ENCODE results near the gene RHBDL1. TPM values are rescaled to one million over a fixed set of nuclear protein-coding genes. Genes with fewer than 3 reads are reported as not detected.

Gene RHBDL1
- total and polyA plus RNA-seq, 2 donors (not counting 3 experiments of a cell fraction or from before 2014, with no cell fraction given), result 1.1 to 1.8 TPM

DNA sequence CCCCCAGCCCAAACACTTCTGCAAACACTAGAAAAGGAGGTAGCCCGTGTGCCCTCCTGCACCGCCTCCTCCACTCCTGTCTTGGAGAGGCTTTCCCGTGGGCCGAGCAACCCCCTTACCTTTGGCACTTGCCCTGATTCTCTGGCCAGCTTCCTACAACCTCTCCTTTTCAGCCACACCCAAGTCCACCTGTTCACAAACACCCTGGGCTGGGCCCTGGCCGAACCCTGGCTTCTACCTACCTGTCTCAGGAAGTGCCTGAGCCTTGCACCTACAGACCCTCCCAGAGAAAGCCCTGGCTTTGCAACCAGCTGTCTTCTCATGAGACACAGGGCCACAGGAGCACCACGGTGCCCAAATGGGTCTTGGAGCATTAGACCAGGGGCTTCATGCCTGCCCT, 43.5 kb downstream of the RHBDL1 start:
- FAIRE-seq, result no peak
- Histone ChIP-seq H3K27me3 (ENCODE audit: control insufficient read depth in 2 of 2, insufficient read depth in 2 of 2, low read length in 2 of 2) (no peaks in the 10 kb centered on the region), H4K20me1 (replicated peaks; ENCODE audit: control insufficient read depth, extremely low read depth, insufficient read depth, low read length) (no peaks in the 10 kb centered on the region), H3K27ac (ENCODE audit: insufficient read depth, low read depth, low read length) (no peak overlapping the region), H3K4me1 (ENCODE audit: control insufficient read depth, extremely low read depth, insufficient read depth, low read length) (peaks cover 24% of the 10 kb centered on the region), H3K9ac (replicated peaks; ENCODE audit: extremely low read depth, insufficient read depth, low read length) (no peak overlapping the region), H3K9me1 (replicated peaks; ENCODE audit: control insufficient read depth, extremely low read depth, insufficient read depth, low read length) (no peaks in the 10 kb centered on the region), H3K36me3 (ENCODE audit: control insufficient read depth in 2 of 2, extremely low read depth in 1 of 2, insufficient read depth in 2 of 2, low read length in 2 of 2) (no peaks in the 10 kb centered on the region), H3K4me3 (replicated peaks in 1 of 3; ENCODE audit: insufficient read depth in 1 of 3, low read depth in 1 of 3, low read length in 3 of 3) (no peak overlapping the region), H3K4me2 (ENCODE audit: insufficient read depth, low read length) (no peak overlapping the region), H3K79me2 (ENCODE audit: control insufficient read depth, insufficient read depth, low read length) (no peaks in the 10 kb centered on the region), H3K9me3 (replicated peaks; ENCODE audit: control insufficient read depth, insufficient read depth, low read length) (no peaks in the 10 kb centered on the region), H2AFZ (ENCODE audit: low read depth, low read length) (no peak overlapping the region)
- dilution Hi-C loops (cut with MboI; ENCODE audit: extremely low pct_ligation_motif_present, low sequenced_read_pairs), result no loop called here
- no peak for DNase-seq (ENCODE audit: low read depth, low spot score)
- intact Hi-C loops (cut with micrococcal nuclease), result no loop called here
- BruUV-seq (replicated peaks), result no TSS peak
- ChIA-PET CTCF (interaction anchor here (1.6 kb wide), 1 partner anchor 21 kb away, joined by 4 read pairs; the partner anchor contains the start of gene CIAO3), POLR2A (no interaction called here)
- TF ChIP-seq, protein P1, sequence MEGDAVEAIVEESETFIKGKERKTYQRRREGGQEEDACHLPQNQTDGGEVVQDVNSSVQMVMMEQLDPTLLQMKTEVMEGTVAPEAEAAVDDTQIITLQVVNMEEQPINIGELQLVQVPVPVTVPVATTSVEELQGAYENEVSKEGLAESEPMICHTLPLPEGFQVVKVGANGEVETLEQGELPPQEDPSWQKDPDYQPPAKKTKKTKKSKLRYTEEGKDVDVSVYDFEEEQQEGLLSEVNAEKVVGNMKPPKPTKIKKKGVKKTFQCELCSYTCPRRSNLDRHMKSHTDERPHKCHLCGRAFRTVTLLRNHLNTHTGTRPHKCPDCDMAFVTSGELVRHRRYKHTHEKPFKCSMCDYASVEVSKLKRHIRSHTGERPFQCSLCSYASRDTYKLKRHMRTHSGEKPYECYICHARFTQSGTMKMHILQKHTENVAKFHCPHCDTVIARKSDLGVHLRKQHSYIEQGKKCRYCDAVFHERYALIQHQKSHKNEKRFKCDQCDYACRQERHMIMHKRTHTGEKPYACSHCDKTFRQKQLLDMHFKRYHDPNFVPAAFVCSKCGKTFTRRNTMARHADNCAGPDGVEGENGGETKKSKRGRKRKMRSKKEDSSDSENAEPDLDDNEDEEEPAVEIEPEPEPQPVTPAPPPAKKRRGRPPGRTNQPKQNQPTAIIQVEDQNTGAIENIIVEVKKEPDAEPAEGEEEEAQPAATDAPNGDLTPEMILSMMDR (IDR thresholded peaks at IDR 0.05; ENCODE audit: extremely low read depth in 1 of 2, insufficient read depth in 1 of 2, low read depth in 1 of 2, low read length in 2 of 2), result no peak
- TF ChIP-seq POLR2AphosphoS5 (IDR thresholded peaks at IDR 0.05; ENCODE audit: insufficient read depth, low read depth, low read length) (no peak), FOS (IDR thresholded peaks at IDR 0.05; ENCODE audit: borderline replicate concordance, insufficient read depth, low read length) (no peak), EZH2 (IDR thresholded peaks at IDR 0.05; ENCODE audit: borderline replicate concordance, low read depth, low read length, severe bottlenecking) (no peak)

DNA sequence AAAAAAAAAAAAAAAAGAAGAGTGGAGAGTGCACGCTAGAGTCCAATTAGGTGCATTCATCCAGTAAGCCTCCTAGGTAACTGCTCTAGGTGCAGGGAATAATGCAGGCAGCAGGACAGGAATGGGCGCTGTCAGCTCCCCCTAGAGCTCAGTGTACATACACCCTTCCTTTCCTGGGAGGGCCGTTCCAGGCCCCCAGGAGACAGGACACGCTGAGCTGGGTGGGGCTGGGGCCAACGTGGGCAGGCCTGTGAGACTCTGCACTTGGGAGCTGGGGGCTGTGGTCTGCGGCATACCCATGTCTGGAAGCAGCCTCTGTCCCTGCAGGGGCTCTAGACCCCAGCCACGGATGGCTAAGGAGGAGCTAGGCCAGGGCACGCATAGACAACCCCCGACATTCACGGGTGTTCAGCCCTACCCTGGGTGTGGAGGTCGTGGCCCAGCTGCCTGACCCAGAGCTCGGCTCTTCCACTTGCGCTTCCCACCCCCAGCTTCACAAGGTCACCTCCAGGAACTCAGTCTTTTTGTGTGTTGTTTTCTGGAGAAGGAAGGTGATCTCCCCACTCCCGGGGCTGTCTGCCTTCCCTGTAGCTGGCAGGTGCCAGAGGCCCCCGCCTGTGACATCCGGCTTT, 44.5 kb downstream of the RHBDL1 start:
- H4K20me1 ChIP-seq (replicated peaks; ENCODE audit: control insufficient read depth, extremely low read depth, insufficient read depth, low read length), result no peaks in the 10 kb centered on the region
- peak overlapping the region; percentile 35 for H3K9ac ChIP-seq (replicated peaks; ENCODE audit: extremely low read depth, insufficient read depth, low read length)
- peak overlapping the region; percentile 49 to 56 (median 55) for H3K4me3 ChIP-seq (replicated peaks in 1 of 3; ENCODE audit: insufficient read depth in 1 of 3, low read depth in 1 of 3, low read length in 3 of 3)
- no peaks in the 10 kb centered on the region for H3K9me1 ChIP-seq (replicated peaks; ENCODE audit: control insufficient read depth, extremely low read depth, insufficient read depth, low read length)
- CTCF ChIA-PET, result interaction anchor here (0.7 to 2.6 kb wide), 10 partner anchors 8 to 337 kb away, joined by 3 to 17 read pairs (median 4); partner anchors contain the start of genes CHTF18, CIAO3, RPUSD1 and WDR24
- POLR2A ChIA-PET, result no interaction called here
- dilution Hi-C loops (cut with MboI; ENCODE audit: extremely low pct_ligation_motif_present, low sequenced_read_pairs), result no loop called here
- H3K27ac ChIP-seq (ENCODE audit: insufficient read depth, low read depth, low read length), result no peak overlapping the region
- no TSS peak for BruUV-seq (replicated peaks)
- H3K4me2 ChIP-seq (ENCODE audit: insufficient read depth, low read length), result peak overlapping the region; percentile 58
- no peaks in the 10 kb centered on the region for H3K27me3 ChIP-seq (ENCODE audit: control insufficient read depth in 2 of 2, insufficient read depth in 2 of 2, low read length in 2 of 2)
- DNase-seq (ENCODE audit: low read depth, low spot score) (no peak), FAIRE-seq (no peak)
- no peaks in the 10 kb centered on the region for H3K36me3 ChIP-seq (ENCODE audit: control insufficient read depth in 2 of 2, extremely low read depth in 1 of 2, insufficient read depth in 2 of 2, low read length in 2 of 2)
- peak overlapping the region; percentile 82 for H2AFZ ChIP-seq (ENCODE audit: low read depth, low read length)
- H3K4me1 ChIP-seq (ENCODE audit: control insufficient read depth, extremely low read depth, insufficient read depth, low read length), result peaks cover 19% of the 10 kb centered on the region
- H3K79me2 ChIP-seq (ENCODE audit: control insufficient read depth, insufficient read depth, low read length), result no peaks in the 10 kb centered on the region
- no peak for TF ChIP-seq JUN (IDR thresholded peaks at IDR 0.05; ENCODE audit: borderline replicate concordance, insufficient read depth, insufficient read length, low read depth)
- peak; percentile 16 for TF ChIP-seq POLR2AphosphoS5 (IDR thresholded peaks at IDR 0.05; ENCODE audit: insufficient read depth, low read depth, low read length)
- TF ChIP-seq MYC (IDR thresholded peaks at IDR 0.05; ENCODE audit: low read depth, low read length), result no peak
- no peak for TF ChIP-seq GATA2 (IDR thresholded peaks at IDR 0.05; ENCODE audit: insufficient read depth, insufficient read length, low read depth, low read length)
- TF ChIP-seq, protein P1 (IDR thresholded peaks at IDR 0.05; ENCODE audit: extremely low read depth in 1 of 2, insufficient read depth in 1 of 2, low read depth in 1 of 2, low read length in 2 of 2), result peak in 1 of 2 donors; percentile 12
- TF ChIP-seq POLR2A (IDR thresholded peaks at IDR 0.05; ENCODE audit: low read depth, low read length), result no peak
- TF ChIP-seq EZH2 (IDR thresholded peaks at IDR 0.05; ENCODE audit: borderline replicate concordance, low read depth, low read length, severe bottlenecking), result no peak
- TF ChIP-seq, protein P2, sequence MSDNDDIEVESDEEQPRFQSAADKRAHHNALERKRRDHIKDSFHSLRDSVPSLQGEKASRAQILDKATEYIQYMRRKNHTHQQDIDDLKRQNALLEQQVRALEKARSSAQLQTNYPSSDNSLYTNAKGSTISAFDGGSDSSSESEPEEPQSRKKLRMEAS (IDR thresholded peaks at IDR 0.05; ENCODE audit: insufficient read depth, insufficient read length), result no peak
- no peak for TF ChIP-seq FOS (IDR thresholded peaks at IDR 0.05; ENCODE audit: borderline replicate concordance, insufficient read depth, low read length)
- intact Hi-C loops (cut with micrococcal nuclease), result no loop called here
- no peaks in the 10 kb centered on the region for H3K9me3 ChIP-seq (replicated peaks; ENCODE audit: control insufficient read depth, insufficient read depth, low read length)

All from endothelial cell of umbilical vein (primary cell).